ENCODE data around the gene GCHFR.

DNA sequence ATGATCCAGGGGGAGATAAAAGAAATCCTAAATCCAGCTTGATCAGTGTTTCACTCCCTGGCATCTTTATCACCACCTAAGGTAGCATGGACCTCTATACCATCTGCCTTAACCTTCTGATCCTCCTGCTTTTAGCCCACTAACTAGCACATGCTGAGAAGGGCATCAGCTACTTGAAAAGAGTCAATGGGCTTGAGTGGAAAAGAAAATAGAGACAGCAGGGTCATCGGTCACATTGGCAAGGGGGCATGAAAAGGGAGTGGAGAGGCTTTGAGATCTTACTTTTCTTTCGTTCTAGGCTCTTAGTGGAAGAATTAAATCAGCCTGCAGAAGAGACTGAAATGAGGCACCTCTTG is 42.8 kb downstream of the GCHFR start:
- TF ChIP-seq CTCF (IDR thresholded peaks at IDR 0.05) (no peak), POLR2A (IDR thresholded peaks at IDR 0.05) (no peak)
